IPS-18a (cell line): ENCODE results near the gene ADGRE3.

ENCODE experiments used
- H3K27ac ChIP-seq: one replicate; pipeline ENCODE4 v1.5.1; 2013; ENCODE audit warnings: low read length
- H3K27me3 ChIP-seq: one replicate; pipeline ENCODE4 v1.6.1; 2013; ENCODE audit warnings: mild to moderate bottlenecking, low read length; ENCODE audit not compliant: control insufficient read depth, insufficient read depth
- H3K36me3 ChIP-seq: one replicate; pipeline ENCODE4 v1.6.1; 2013; ENCODE audit warnings: low read depth, low read length; ENCODE audit not compliant: control insufficient read depth
- H3K4me1 ChIP-seq: one replicate; pipeline ENCODE4 v1.6.1; 2013; ENCODE audit warnings: low read depth, low read length; ENCODE audit not compliant: control insufficient read depth
- H3K4me3 ChIP-seq: one replicate; pipeline ENCODE4 v1.5.1; 2013; ENCODE audit warnings: low read length
- H3K9ac ChIP-seq: one replicate; pipeline ENCODE4 v1.6.1; 2013; ENCODE audit warnings: mild to moderate bottlenecking, low read length, moderate library complexity
- H3K9me3 ChIP-seq: one replicate; pipeline ENCODE4 v1.6.1; 2013; ENCODE audit warnings: low read depth, low read length; ENCODE audit not compliant: control insufficient read depth

Gene ADGRE3

GRCh38 chr19:14674764-14675163, at the start of gene ADGRE3:
Gene ADGRE3, minus strand, starts transcription at chr19:14674844. Its CDS starts 74 bp downstream, at chr19:14674770.
- Histone ChIP-seq H3K9ac (no peak within 1 kb of the TSS), H3K9me3 (peaks cover 27% of the 10 kb centered on the region), H3K27me3 (no peaks in the 10 kb centered on the region), H3K4me3 (no peak within 1 kb of the TSS), H3K27ac (no peak within 1 kb of the TSS), H3K36me3 (no peaks in the 10 kb centered on the region), H3K4me1 (no peaks in the 10 kb centered on the region)

DNA sequence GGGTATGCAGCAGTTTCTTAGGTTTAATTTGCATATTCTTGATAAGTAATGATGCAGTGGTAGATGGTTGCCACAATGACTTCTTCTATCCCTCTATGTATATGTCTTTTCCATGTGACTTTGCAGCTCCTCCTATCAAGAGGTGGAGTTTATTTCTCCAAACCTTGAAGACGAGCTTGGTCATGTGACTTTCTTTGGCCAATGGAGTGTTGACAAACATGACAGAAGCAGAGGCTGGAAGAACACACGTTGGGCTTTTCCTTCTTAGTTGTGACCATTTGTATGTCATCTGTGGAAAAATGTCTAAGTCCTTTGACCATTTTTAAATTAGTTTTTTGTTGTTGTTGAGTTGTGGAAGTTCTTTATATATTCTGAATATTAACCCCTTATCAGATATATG, 47.5 kb upstream of the ADGRE3 start:
- no peak overlapping the region for H3K9ac ChIP-seq
- no peaks in the 10 kb centered on the region for H3K4me1 ChIP-seq
- peaks cover 13% of the 10 kb centered on the region for H3K36me3 ChIP-seq
- no peak overlapping the region for H3K4me3 ChIP-seq
- H3K27me3 ChIP-seq = no peaks in the 10 kb centered on the region
- no peak overlapping the region for H3K27ac ChIP-seq
- H3K9me3 ChIP-seq = peaks cover 64% of the 10 kb centered on the region

DNA sequence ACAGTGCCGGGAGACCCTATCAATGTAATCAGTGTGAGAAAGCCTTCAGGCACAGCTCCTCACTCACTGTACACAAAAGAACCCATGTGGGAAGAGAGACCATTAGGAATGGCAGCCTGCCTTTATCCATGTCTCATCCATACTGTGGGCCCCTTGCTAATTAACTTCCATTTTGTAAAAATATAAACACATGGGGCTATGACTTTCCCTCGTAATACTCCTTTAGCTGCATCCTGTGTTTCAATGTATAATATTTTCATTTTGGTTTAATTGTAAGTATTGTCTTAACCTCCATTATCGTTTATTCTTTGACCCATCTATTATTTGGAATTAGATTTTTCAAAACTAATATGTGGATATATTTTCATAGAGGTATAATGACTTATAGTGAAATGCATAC, 44.5 kb upstream of the ADGRE3 start:
- Histone ChIP-seq H3K27ac (no peak overlapping the region), H3K9me3 (peaks cover 52% of the 10 kb centered on the region), H3K4me3 (no peak overlapping the region), H3K9ac (no peak overlapping the region), H3K27me3 (no peaks in the 10 kb centered on the region), H3K36me3 (peaks cover 13% of the 10 kb centered on the region), H3K4me1 (no peaks in the 10 kb centered on the region)

GRCh38 chr19:14718522-14719116, 44.0 kb upstream of the ADGRE3 start:
- no peak overlapping the region for H3K27ac ChIP-seq
- H3K9me3 ChIP-seq = peaks cover 52% of the 10 kb centered on the region
- H3K27me3 ChIP-seq = no peaks in the 10 kb centered on the region
- H3K36me3 ChIP-seq = peaks cover 13% of the 10 kb centered on the region
- no peaks in the 10 kb centered on the region for H3K4me1 ChIP-seq
- no peak overlapping the region for H3K9ac ChIP-seq
- no peak overlapping the region for H3K4me3 ChIP-seq

GRCh38 chr19:14715841-14716240, 41.2 kb upstream of the ADGRE3 start:
- no peak overlapping the region for H3K4me3 ChIP-seq
- peaks cover 13% of the 10 kb centered on the region for H3K36me3 ChIP-seq
- H3K4me1 ChIP-seq = no peaks in the 10 kb centered on the region
- H3K27ac ChIP-seq = no peak overlapping the region
- H3K9me3 ChIP-seq = peaks cover 33% of the 10 kb centered on the region
- H3K27me3 ChIP-seq = no peaks in the 10 kb centered on the region
- no peak overlapping the region for H3K9ac ChIP-seq

DNA sequence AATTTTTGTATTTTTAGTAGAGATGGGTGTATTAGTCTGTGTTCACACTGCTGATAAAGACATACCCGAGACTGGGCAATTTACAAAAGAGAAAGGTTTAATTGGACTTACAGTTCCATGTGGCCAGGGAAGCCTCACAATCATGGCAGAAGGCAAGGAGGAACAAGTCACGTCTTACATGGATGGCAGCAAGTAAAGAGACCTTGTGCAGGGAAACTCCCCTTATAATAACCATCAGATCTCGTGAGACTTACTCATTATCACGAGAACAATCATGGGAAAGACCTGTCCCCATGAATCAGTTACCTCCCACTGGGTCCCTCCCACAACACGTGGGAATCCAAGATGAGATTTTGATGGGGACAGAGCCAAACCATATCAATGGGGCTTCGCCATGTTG, 29.8 kb upstream of the ADGRE3 start:
- Histone ChIP-seq H3K9me3 (peaks cover 4% of the 10 kb centered on the region), H3K27ac (no peak overlapping the region), H3K9ac (no peak overlapping the region), H3K4me1 (no peaks in the 10 kb centered on the region), H3K36me3 (peaks cover 37% of the 10 kb centered on the region), H3K27me3 (no peaks in the 10 kb centered on the region), H3K4me3 (no peak overlapping the region)

- H3K36me3 ChIP-seq = peaks cover 39% of the 10 kb centered on the region
- no peak overlapping the region for H3K9ac ChIP-seq
- no peaks in the 10 kb centered on the region for H3K4me1 ChIP-seq
- peaks cover 4% of the 10 kb centered on the region for H3K9me3 ChIP-seq
- no peaks in the 10 kb centered on the region for H3K27me3 ChIP-seq
- no peak overlapping the region for H3K4me3 ChIP-seq
- no peak overlapping the region for H3K27ac ChIP-seq
Measured at GRCh38 chr19:14703833-14704232, 29.2 kb upstream of the ADGRE3 start.

- Histone ChIP-seq H3K9me3 (no peaks in the 10 kb centered on the region), H3K27ac (no peak overlapping the region), H3K9ac (no peak overlapping the region), H3K36me3 (peaks cover 32% of the 10 kb centered on the region), H3K4me3 (no peak overlapping the region), H3K27me3 (no peaks in the 10 kb centered on the region), H3K4me1 (no peaks in the 10 kb centered on the region)
Measured at GRCh38 chr19:14700711-14701375, 26.2 kb upstream of the ADGRE3 start.

DNA sequence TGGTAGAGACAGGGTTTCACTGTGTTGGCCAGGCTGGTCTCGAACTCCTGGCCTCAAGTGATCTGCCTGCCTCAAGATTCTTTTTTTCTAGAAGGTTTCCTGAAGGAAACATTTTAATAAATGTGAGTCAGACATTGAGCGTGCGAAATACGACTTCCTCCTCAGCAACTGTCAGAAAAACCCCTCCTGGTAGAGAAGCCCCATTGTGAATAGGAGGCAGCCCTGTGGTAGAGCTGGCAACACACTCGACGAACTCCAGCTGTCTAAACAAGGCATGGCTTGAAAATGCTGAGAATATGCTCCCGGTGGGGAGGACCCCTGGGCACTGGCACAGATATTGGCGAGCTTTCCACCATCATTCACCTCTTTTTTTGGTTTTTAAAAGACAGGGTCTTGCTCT, 25.0 kb upstream of the ADGRE3 start:
- Histone ChIP-seq H3K27ac (no peak overlapping the region), H3K9me3 (no peaks in the 10 kb centered on the region), H3K36me3 (peaks cover 32% of the 10 kb centered on the region), H3K4me3 (no peak overlapping the region), H3K27me3 (no peaks in the 10 kb centered on the region), H3K4me1 (no peaks in the 10 kb centered on the region), H3K9ac (no peak overlapping the region)

GRCh38 chr19:14695471-14695870, 20.8 kb upstream of the ADGRE3 start:
- Histone ChIP-seq H3K4me1 (no peaks in the 10 kb centered on the region), H3K27ac (no peak overlapping the region), H3K9ac (no peak overlapping the region), H3K36me3 (peaks cover 21% of the 10 kb centered on the region), H3K9me3 (no peaks in the 10 kb centered on the region), H3K4me3 (no peak overlapping the region), H3K27me3 (no peaks in the 10 kb centered on the region)

GRCh38 chr19:14694641-14695266, 20.1 kb upstream of the ADGRE3 start:
- H3K27me3 ChIP-seq = no peaks in the 10 kb centered on the region
- H3K9me3 ChIP-seq = no peaks in the 10 kb centered on the region
- peaks cover 14% of the 10 kb centered on the region for H3K36me3 ChIP-seq
- no peak overlapping the region for H3K9ac ChIP-seq
- H3K4me3 ChIP-seq = no peak overlapping the region
- no peaks in the 10 kb centered on the region for H3K4me1 ChIP-seq
- no peak overlapping the region for H3K27ac ChIP-seq
